Ramos (cell line): Measurements from ENCODE around the gene BRD3OS.

Experiments used
- in situ Hi-C: fragments of 300-500 bp; cut with MboI; formaldehyde crosslinking; loops from one replicate; pipeline ENCODE4 v1.14.3; 2022; ENCODE audit warnings: low sequenced_read_pairs; ENCODE audit not compliant: unreplicated experiment

BRD3OS gene

GRCh38 chr9:134059661-134060395 lies 34.5 kb downstream of the BRD3OS start:
- in situ Hi-C loops: no loop called here

DNA sequence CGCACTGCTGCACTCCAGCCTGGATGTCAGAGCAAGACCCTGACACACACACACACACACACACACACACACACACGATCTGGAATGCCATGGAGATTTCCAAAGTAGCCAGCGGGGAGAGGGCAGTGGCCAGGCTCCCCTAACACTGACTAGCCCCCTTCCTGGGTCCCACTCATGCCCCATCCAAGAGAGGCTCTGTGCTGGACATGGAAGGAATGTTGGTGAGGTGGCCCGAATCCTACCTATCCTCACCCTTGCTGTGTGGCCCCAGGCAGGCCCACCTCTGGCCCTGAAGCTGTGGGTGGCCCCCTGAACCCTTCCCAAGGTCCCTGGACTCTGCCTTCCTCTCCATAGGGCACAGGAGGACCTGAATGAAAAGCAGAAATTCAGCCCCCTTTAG lies 35.3 kb downstream of the BRD3OS start:
- in situ Hi-C loops: no loop called here

DNA sequence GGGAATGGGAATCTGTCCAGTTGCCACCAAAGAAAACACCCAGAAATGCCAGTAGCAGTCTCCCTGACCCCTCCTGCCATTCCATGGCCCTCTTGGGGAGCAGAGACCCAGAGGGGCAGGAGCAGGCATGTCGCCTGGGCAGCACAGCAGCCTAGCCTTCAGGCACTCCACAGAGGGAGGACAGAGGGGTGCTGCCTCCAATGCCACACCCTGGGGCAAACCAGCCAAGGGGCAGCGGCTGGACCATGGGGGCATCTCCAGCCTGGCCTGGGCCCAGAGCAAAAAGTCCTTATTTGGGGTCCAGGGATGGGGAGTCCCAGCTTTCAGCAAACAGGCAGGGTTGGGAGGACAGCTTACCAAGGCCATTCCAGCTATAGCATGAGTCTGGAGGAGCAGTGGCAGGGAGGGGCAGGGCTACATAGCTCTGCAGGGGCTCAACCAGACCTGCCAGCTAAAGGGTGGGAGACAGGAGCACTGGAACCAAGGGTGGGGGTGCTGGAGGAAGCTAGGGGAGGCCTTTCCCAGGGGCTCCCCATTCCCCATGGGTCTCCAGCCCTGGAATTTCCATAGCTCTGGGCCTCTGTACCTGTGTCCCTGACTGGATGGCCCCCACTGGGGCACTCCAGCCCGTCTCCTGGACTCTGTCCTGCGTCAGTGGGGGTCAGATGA lies 35.9 kb downstream of the BRD3OS start:
- in situ Hi-C loops: no loop called here

DNA sequence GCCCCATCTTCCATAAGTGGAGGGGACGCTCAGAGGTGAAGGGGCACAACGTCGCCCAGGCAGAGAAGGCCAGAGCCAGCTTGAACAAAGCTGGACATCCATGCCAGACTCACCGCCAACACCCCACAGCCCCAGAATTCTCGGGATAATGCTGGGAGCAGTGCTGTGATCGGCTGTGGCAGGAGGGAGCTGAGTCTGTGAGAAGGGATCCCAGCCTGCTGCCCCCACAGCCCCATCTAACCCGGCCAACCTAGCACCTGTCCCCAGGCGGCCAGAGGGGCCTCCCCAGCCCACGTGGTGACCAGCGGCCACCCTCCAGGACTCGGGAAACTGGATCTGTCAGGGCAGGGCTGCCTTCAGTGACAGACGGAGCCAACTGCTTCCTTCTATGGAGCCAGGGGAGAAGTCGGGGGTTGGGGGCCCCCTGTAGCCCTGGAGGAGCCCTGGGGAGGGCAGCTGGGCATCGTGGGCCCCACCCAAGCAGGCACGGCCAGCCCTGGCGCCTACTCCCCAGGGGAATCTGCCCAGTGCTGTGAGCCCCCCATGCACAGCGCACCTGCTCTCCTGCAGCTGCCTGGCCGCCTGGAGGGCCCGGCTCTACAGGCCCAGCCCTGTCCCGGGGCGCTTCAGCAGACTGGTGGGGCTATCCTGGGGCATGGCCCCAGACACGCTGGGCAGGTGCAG lies 36.5 kb downstream of the BRD3OS start:
- in situ Hi-C loops: no loop called here

GRCh38 chr9:134062461-134063087 lies 37.3 kb downstream of the BRD3OS start:
- in situ Hi-C loops: no loop called here

DNA sequence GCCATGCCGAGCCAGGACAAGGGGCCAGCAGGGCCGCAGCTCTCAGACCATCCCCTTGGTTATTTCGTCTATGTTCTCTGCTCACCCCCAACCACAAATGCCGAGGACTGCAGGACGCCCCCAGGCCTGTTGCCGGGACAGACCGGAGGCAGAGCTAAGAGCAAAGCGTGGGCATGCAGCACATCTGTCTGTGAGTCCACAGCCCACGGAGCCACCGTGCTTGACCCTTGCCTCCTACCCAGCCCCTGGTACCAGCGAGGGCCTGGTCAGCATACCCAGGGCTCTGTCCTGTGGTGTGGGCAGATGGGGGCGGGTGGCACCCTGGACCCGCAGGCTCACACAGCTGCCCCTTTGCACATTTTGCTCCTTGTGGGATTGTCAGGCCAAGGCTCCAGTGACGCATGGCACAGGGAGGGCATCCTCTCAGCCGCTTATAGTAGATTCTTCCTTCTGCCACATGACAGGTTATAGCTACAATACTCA lies 37.8 kb downstream of the BRD3OS start:
- in situ Hi-C loops: no loop called here

DNA sequence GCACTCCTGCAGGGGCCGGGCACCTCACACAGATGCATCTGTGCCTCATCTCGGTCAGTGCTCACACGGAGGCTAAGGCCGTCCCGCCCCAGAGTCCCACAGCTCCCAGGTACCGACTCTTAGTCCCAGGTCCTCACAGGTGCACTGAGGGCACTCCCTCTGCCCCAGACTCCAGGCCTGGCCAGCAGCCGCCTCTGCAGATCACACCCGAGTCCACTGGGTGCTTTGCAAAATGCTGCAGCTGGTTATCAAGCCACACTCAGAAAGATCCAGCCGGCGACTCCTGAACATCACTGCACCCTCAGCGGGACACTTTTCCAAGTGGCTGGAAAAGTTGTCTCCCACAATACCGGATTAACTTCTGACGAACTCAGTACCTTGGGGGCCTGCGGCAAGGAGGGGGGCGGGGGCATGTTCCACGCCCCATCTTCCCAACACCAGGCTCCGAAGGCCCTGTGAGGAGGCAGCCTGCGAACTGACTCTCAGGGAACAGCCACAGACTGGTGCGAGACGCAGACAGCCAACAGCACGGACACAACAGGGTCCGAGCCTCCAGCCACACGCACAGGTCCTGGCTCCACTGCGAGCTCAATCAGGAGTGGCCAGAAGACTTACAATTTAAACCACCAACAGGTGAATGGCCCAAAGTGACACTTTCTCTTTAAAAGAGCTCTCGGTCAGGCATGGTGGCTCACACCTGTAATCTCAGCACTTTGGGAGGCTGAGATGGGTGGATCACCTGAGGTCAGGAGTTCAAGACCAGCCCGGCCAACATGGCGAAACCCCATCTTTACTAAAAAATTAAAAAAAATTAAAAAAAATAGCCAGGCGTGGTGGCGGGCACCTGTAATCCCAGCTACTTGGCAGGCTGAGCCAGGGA lies 38.5 kb downstream of the BRD3OS start:
- in situ Hi-C loops: no loop called here

GRCh38 chr9:134064711-134065110 lies 39.4 kb downstream of the BRD3OS start:
- in situ Hi-C loops: no loop called here

- in situ Hi-C loops: no loop called here
Observed at GRCh38 chr9:134065612-134066419, 40.5 kb downstream of the BRD3OS start.

DNA sequence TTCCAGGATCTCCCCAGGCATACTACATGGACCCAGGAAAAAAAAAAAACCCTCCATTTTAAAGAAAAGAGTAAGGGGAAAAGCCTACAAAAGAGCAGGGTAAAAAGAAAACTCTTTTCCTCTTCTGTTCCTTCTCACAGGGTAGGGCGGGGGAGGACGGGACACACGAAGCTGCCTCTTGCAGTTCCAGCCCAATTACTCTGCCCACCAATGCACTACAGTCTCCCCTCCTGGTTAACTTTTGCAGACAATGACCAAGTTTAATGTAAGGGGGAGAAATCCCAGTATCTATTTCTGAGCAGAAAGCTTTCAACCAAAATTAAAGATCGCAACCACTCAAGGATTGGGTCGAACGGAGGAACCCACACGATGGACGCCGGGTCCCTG lies 41.2 kb downstream of the BRD3OS start:
- in situ Hi-C loops: no loop called here

GRCh38 chr9:134066913-134067851 lies 41.9 kb downstream of the BRD3OS start:
- in situ Hi-C loops: no loop called here

GRCh38 chr9:134067904-134068743 lies 42.8 kb downstream of the BRD3OS start, which contains the start of gene BRD3:
TSS of gene BRD3 (minus strand) at chr9:134068026. CDS start at chr9:134053477, 14,549 bp downstream.
- in situ Hi-C loops: no loop called here

- in situ Hi-C loops: no loop called here
Observed at GRCh38 chr9:134068744-134069479, 43.6 kb downstream of the BRD3OS start.

DNA sequence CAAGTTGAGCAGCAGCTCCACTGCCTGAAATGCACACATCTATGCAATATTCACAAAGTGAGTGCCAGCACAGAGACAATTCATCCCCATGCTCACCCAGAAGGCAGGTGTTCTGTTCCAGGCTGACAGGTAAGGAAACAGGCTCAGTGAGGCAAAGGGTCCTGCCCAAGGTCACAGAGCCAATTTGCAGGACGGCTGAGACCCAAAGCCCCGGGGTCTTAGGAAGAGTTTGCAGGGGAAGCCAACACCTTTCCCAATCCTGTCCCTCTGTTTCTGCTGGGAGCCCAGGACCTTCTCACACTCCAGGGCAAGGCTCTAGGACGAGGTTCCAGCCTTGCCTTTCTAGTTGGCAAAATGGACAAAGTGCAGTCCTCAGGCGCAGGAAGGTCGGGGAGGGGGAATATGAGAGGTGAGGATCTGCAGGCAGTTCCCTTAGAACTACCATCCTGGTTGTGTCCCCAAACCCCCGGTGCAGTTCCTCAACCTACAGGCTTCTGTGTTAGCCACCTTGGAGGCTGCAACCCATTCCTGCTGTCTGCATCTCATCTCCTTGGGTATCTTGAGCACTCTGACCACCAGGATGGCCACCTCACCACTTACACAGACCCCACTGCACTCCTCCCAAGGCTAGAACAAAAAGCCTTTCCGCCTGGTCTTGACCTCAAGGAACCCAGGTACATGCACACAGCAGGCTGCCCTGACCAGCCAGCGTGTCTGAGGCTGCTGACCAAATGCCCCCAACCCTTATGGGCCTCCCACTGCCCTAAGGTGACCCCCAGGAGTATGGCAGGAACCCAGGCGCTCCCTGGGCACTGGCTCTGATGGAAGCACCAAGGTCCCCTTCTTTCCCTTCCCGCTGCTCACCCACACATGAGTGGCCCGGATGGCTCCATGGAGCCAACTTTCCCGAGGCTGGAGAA lies 44.5 kb downstream of the BRD3OS start:
- in situ Hi-C loops: no loop called here

DNA sequence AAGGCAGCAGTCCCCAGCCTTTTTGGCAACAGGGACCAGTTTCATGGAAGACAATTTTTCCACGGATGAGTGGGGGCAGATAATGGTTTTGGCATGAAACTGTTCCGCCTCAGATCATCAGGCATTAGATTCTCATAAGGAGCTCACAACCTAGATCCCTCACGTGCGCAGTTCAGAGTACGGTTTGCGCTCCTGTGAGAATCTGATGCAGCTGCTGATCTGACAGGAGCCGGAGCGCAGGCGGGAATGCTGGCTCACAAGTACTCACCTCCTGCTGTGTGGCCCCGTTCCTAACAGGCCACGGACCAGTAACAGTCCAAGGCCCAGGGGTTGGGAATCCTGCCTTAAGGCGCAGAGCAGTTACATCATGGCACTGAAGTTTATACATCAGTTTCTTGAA lies 45.9 kb downstream of the BRD3OS start:
- in situ Hi-C loops: no loop called here
